CD4-positive, alpha-beta memory T cell (primary cell): ENCODE results near the gene TMEM239. TPM values are rescaled to one million over a fixed set of nuclear protein-coding genes. Genes with fewer than 3 reads are reported as not detected.

Source experiments
- CTCF ChIA-PET: fragments of 350-600 bp; sonication (Branson Sonifier 250); formaldehyde crosslinking; loops from one replicate; lab custom pipeline; 2021; ENCODE audit warnings: inconsistent platforms; ENCODE audit not compliant: partially characterized antibody; lab: Charles Lee
- POLR2A ChIA-PET: fragments of 350-600 bp; sonication (Branson Sonifier 250); formaldehyde crosslinking; loops from one replicate; lab custom pipeline; 2021; ENCODE audit not compliant: partially characterized antibody; lab: Charles Lee
- DNase-seq, 5 donors: peaks; one replicate each; pipeline versions ENCODE4 v3.0.0 to v3.0.0-alpha.2; 2020 to 2022; ENCODE audit warnings: mixed read lengths in 1 of 5
- H3K27ac ChIP-seq: one replicate; pipeline ENCODE4 v1.7.0; 2013; ENCODE audit warnings: low read depth, low read length
- H3K27me3 ChIP-seq: 2 replicates; pipeline ENCODE4 v1.7.0; 2013; ENCODE audit warnings: mild to moderate bottlenecking, low read length, moderate library complexity; ENCODE audit not compliant: insufficient read depth
- H3K36me3 ChIP-seq: 2 replicates; pipeline ENCODE4 v1.7.0; 2013; ENCODE audit warnings: mild to moderate bottlenecking, low read length, moderate library complexity; ENCODE audit not compliant: insufficient read depth
- H3K4me1 ChIP-seq: 2 replicates; pipeline ENCODE4 v1.7.0; 2013; ENCODE audit warnings: mild to moderate bottlenecking, low read length, moderate library complexity; ENCODE audit not compliant: insufficient read depth
- H3K4me3 ChIP-seq, 2 donors: one replicate each; pipeline ENCODE4 v1.7.0; 2013; ENCODE audit warnings: low read length in 2 of 2, mild to moderate bottlenecking in 1 of 2
- H3K9me3 ChIP-seq, 2 donors: one replicate each; pipeline ENCODE4 v1.7.0; 2013; ENCODE audit warnings: low read length in 2 of 2, control low read depth in 1 of 2; ENCODE audit not compliant: control insufficient read depth in 1 of 2
- H3K27ac Mint-ChIP-seq, 7 donors: one replicate each; pipeline ENCODE4 v1.8.0; 2020 to 2021; ENCODE audit warnings: mixed read lengths in 7 of 7, mild to moderate bottlenecking in 6 of 7, inconsistent platforms in 3 of 7, moderate library complexity in 3 of 7
- H3K27me3 Mint-ChIP-seq, 2 donors: one replicate each; pipeline ENCODE4 v1.8.0; 2020 to 2021; ENCODE audit warnings: mixed read lengths in 2 of 2
- H3K36me3 Mint-ChIP-seq, 2 donors: one replicate each; pipeline ENCODE4 v1.8.0; 2020 to 2021; ENCODE audit warnings: mixed read lengths in 2 of 2, inconsistent platforms in 1 of 2, mild to moderate bottlenecking in 1 of 2
- H3K4me1 Mint-ChIP-seq, 4 donors: one replicate each; pipeline ENCODE4 v1.8.0; 2020 to 2021; ENCODE audit warnings: mixed read lengths in 4 of 4, mild to moderate bottlenecking in 1 of 4
- H3K4me3 Mint-ChIP-seq, 8 donors: one replicate each; pipeline ENCODE4 v1.8.0; 2020 to 2021; ENCODE audit warnings: mixed read lengths in 8 of 8, mild to moderate bottlenecking in 7 of 8, moderate library complexity in 6 of 8, inconsistent platforms in 3 of 8
- H3K9me3 Mint-ChIP-seq, 8 donors: one replicate each; pipeline ENCODE4 v1.8.0; 2020 to 2021; ENCODE audit warnings: mixed read lengths in 8 of 8, mild to moderate bottlenecking in 5 of 8, inconsistent platforms in 3 of 8, moderate library complexity in 1 of 8
- intact Hi-C: fragments of 100-400 bp; cut with micrococcal nuclease; formaldehyde crosslinking; loops from one replicate; pipeline ENCODE4 v1.15.1; 2023
- polyA plus RNA-seq, 2 donors: library from polyadenylated mRNA; unstranded; fragments of 300-500 nt; fragmentation: Illumina TruSeq; gene quantifications; one replicate each; pipeline ENCODE4 v1.2.3, GENCODE V29; 2021
- total RNA-seq, 2 experiments: library from RNA; stranded (reverse); gene quantifications; one replicate each; pipeline ENCODE4 v1.2.3, GENCODE V29; 2021

Gene TMEM239
- total and polyA plus RNA-seq, 4 experiments from 2014 or later: not detected

DNA sequence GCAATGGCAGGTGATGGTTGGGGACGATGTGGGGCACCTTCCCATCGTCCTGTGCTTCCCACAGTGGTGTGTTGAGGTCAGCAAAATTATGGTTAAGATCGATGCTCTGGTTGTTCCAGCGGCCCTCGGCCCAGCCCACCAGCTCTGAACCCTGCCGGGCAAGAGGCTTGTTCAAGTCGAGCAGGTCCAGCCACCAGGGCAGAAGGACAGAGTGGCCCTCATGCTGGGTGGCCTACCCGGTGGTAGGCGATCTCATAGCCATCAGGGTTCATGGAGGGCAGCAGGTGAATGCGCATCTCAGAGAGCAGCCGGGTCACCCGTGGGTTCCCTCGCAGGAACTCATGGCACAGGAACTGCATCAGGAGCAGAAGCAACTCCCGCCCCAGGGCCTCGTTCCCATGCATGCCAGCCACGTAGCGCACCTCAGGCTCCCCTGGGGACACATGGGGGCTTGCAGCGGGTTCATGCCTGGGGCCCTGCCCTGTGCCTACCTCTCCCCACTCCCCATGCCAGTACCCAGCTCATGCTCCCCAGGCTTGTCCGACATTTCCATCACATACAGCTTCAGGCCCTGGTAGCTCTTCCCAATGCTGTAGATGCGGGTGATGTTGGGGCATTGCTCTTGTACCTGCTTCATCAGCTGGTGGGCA, 20.0 kb upstream of the TMEM239 start:
- DNase-seq: no peak
- no peaks in the 10 kb centered on the region for H3K9me3 ChIP-seq
- H3K36me3 Mint-ChIP-seq: no peaks in the 10 kb centered on the region
- H3K9me3 Mint-ChIP-seq: peaks cover 0 to 2% (median 0%) of the 10 kb centered on the region in 8 donors
- POLR2A ChIA-PET: no interaction called here
- H3K4me3 Mint-ChIP-seq: no peak overlapping the region
- peaks cover 9% of the 10 kb centered on the region for H3K27me3 ChIP-seq
- H3K4me1 Mint-ChIP-seq: peaks cover 16 to 22% (median 19%) of the 10 kb centered on the region in 4 donors
- H3K36me3 ChIP-seq: no peaks in the 10 kb centered on the region
- no peak overlapping the region for H3K27ac Mint-ChIP-seq
- H3K4me1 ChIP-seq: peaks cover 18% of the 10 kb centered on the region
- no peak overlapping the region for H3K4me3 ChIP-seq
- H3K27me3 Mint-ChIP-seq: peaks cover 35 to 64% of the 10 kb centered on the region in 2 donors
- H3K27ac ChIP-seq: no peak overlapping the region
- CTCF ChIA-PET: no interaction called here
- intact Hi-C loops: no loop called here

DNA sequence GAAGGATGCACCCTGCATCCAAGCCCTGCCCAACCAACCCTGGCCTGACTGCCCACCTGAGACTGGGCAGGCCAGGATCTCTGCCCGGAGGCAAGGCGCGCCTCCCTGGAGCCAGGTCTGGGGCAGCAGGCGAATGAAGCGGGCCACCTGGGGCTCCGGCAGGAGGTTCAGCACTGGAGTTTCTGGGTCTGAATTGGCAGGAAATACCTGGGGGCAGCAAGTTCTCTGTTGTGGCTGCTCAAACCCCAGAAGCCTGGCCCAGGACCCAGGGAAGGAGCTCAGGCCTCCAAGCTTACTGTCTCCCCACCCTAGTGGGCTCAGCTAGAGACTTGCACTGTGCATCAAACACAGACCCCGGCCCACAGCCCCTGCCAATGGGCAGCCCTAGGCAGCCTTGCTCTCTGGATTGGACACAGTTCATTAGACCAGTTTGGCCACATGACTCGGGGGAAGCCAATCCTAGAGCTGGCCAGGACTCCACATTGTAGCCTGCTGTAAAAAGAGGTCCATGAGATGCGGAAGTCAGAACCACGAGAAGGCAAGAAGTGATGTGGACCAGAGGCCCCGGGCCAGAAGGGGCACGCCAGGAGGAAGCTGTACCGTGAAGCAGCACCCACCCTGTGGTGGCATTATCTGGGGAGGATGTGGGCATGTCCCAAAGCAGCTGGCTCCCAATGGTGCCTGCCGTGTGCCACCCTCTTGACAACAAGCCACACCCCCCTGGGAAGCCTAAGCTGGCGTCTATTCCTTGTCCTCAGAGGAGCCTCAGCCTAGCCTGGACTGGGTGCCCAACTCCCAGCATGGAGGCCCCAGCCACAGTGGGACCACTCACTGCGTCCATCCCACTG, 18.8 kb upstream of the TMEM239 start:
- POLR2A ChIA-PET: no interaction called here
- Mint-ChIP-seq H3K4me1 (peaks cover 19 to 29% (median 23%) of the 10 kb centered on the region in 4 donors), H3K9me3 (peaks cover 0 to 2% (median 0%) of the 10 kb centered on the region in 8 donors), H3K27me3 (peaks cover 41 to 62% of the 10 kb centered on the region in 2 donors), H3K4me3 (peak overlapping the region in 2 of 8 donors; percentile 43 to 44), H3K27ac (no peak overlapping the region), H3K36me3 (no peaks in the 10 kb centered on the region)
- Histone ChIP-seq H3K4me3 (no peak overlapping the region), H3K27me3 (peaks cover 11% of the 10 kb centered on the region), H3K27ac (no peak overlapping the region), H3K36me3 (no peaks in the 10 kb centered on the region), H3K9me3 (no peaks in the 10 kb centered on the region), H3K4me1 (peaks cover 23% of the 10 kb centered on the region)
- DNase-seq: no peak
- CTCF ChIA-PET: no interaction called here
- intact Hi-C loops: no loop called here

DNA sequence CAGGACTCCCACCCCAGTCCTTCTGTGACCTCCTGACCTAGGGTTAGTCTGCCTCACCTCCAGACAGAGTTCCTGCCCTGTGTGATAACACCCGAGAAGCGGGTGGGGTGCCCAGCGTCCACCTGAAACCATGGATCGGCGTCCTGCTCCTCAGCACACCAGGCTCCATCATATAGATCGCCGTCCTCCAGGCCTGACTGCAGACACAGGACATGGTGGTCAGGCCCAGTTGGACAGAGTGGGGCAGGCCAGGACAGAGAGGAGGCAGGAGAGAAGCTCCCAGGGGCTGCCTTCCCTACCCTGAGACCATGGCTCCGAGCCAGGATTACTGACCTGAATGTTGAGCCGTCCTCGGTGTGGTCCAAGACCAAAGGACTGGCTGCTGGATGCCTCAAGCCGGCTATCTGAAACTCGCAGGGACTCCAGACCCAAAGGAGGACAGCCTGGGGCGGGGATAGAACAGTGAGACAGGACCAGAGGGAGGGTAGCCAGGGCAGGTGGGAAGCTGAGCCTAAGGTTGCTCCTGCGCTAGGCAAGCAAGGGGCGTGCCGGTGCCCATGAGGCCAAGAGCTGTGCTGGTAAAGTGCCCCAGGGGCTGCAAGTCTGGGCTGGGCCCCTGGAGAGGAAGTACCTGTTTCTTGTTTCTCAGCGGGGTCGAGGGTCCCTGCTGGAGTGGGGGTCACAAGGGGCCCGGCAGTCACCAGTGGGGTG, 17.9 kb upstream of the TMEM239 start:
- Histone ChIP-seq H3K4me3 (no peak overlapping the region), H3K9me3 (no peaks in the 10 kb centered on the region), H3K27ac (no peak overlapping the region), H3K27me3 (peaks cover 11% of the 10 kb centered on the region), H3K4me1 (peaks cover 23% of the 10 kb centered on the region), H3K36me3 (no peaks in the 10 kb centered on the region)
- ChIA-PET POLR2A (no interaction called here), CTCF (no interaction called here)
- H3K27ac Mint-ChIP-seq: peak overlapping the region in 1 of 7 donors; percentile 69
- DNase-seq: no peak
- H3K4me3 Mint-ChIP-seq: peak overlapping the region in 2 of 8 donors; percentile 20 to 44
- peaks cover 19 to 32% (median 24%) of the 10 kb centered on the region in 4 donors for H3K4me1 Mint-ChIP-seq
- intact Hi-C loops: no loop called here
- H3K27me3 Mint-ChIP-seq: peaks cover 46 to 66% of the 10 kb centered on the region in 2 donors
- peaks cover 0 to 2% (median 0%) of the 10 kb centered on the region in 8 donors for H3K9me3 Mint-ChIP-seq
- no peaks in the 10 kb centered on the region for H3K36me3 Mint-ChIP-seq

GRCh38 chr20:2798814-2799213, 17.4 kb upstream of the TMEM239 start:
- POLR2A ChIA-PET: no interaction called here
- Histone ChIP-seq H3K9me3 (no peaks in the 10 kb centered on the region), H3K27ac (no peak overlapping the region), H3K4me1 (peaks cover 23% of the 10 kb centered on the region), H3K4me3 (no peak overlapping the region), H3K27me3 (peaks cover 11% of the 10 kb centered on the region), H3K36me3 (no peaks in the 10 kb centered on the region)
- H3K36me3 Mint-ChIP-seq: no peaks in the 10 kb centered on the region
- intact Hi-C loops: no loop called here
- peaks cover 0 to 2% (median 0%) of the 10 kb centered on the region in 8 donors for H3K9me3 Mint-ChIP-seq
- H3K4me1 Mint-ChIP-seq: peaks cover 19 to 32% (median 24%) of the 10 kb centered on the region in 4 donors
- CTCF ChIA-PET: no interaction called here
- H3K4me3 Mint-ChIP-seq: peak overlapping the region in 6 of 8 donors; percentile 3 to 97 (median 76)
- H3K27ac Mint-ChIP-seq: peak overlapping the region in 1 of 7 donors; percentile 38
- no peak for DNase-seq
- peaks cover 45 to 66% of the 10 kb centered on the region in 2 donors for H3K27me3 Mint-ChIP-seq

DNA sequence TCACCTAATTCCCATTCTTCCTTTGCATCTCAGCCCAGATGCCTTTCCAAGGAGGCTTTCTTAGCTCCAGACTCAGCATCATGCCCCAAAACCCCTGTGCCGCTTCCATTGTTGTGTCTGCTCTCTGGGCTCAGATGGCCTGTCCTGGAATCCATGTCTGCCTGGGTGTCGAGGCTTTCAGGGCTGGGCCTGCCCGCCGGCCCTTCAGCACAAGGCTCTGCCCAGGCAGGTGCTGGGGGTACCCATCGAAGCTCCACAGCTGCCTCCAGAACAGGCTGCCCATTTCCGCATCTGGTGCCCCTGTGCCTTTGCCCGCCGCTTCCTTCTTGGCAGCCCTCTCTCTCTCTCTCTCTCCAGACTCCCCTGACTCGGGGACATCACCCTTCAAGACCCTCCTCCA, 16.9 kb upstream of the TMEM239 start:
- H3K4me1 ChIP-seq: peaks cover 23% of the 10 kb centered on the region
- peak overlapping the region in 1 of 7 donors; percentile 38 for H3K27ac Mint-ChIP-seq
- peaks cover 11% of the 10 kb centered on the region for H3K27me3 ChIP-seq
- H3K4me3 Mint-ChIP-seq: peak overlapping the region in 7 of 8 donors; percentile 85 to 97 (median 92)
- H3K36me3 Mint-ChIP-seq: no peaks in the 10 kb centered on the region
- H3K9me3 Mint-ChIP-seq: peaks cover 0 to 2% (median 0%) of the 10 kb centered on the region in 8 donors
- peaks cover 19 to 34% (median 24%) of the 10 kb centered on the region in 4 donors for H3K4me1 Mint-ChIP-seq
- CTCF ChIA-PET: no interaction called here
- H3K4me3 ChIP-seq: peak overlapping the region in 1 of 2 donors; percentile 57
- intact Hi-C loops: no loop called here
- no peak for DNase-seq
- H3K27me3 Mint-ChIP-seq: peaks cover 49 to 68% of the 10 kb centered on the region in 2 donors
- H3K9me3 ChIP-seq: no peaks in the 10 kb centered on the region
- POLR2A ChIA-PET: no interaction called here
- no peak overlapping the region for H3K27ac ChIP-seq
- H3K36me3 ChIP-seq: no peaks in the 10 kb centered on the region

GRCh38 chr20:2799688-2800520, 16.3 kb upstream of the TMEM239 start:
- peaks cover 23% of the 10 kb centered on the region for H3K4me1 ChIP-seq
- intact Hi-C loops: no loop called here
- POLR2A ChIA-PET: no interaction called here
- H3K36me3 ChIP-seq: no peaks in the 10 kb centered on the region
- Mint-ChIP-seq H3K27me3 (peaks cover 52 to 65% of the 10 kb centered on the region in 2 donors), H3K27ac (peak overlapping the region in 2 of 7 donors; percentile 38 to 64), H3K36me3 (no peaks in the 10 kb centered on the region), H3K4me1 (peaks cover 19 to 37% (median 24%) of the 10 kb centered on the region in 4 donors), H3K9me3 (peaks cover 0 to 2% (median 0%) of the 10 kb centered on the region in 8 donors), H3K4me3 (peak overlapping the region; percentile 85 to 97 (median 90))
- peaks cover 11% of the 10 kb centered on the region for H3K27me3 ChIP-seq
- DNase-seq: no peak
- H3K27ac ChIP-seq: no peak overlapping the region
- peak overlapping the region; percentile 36 to 57 for H3K4me3 ChIP-seq
- H3K9me3 ChIP-seq: no peaks in the 10 kb centered on the region
- CTCF ChIA-PET: no interaction called here
